ENCODE results near the gene NDE1. TPM values are rescaled to one million over a fixed set of nuclear protein-coding genes. Genes with fewer than 3 reads are reported as not detected.

NDE1 gene
- total RNA-seq, 1 experiment from 2014 or later: 60.7 TPM

GRCh38 chr16:15701975-15702970 is 52.2 kb downstream of the NDE1 start:
- intact Hi-C loops (cut with micrococcal nuclease; ENCODE audit: unreplicated experiment): no loop called here
- Mint-ChIP-seq H3K4me1 (ENCODE audit: low read depth, unreplicated experiment) (peaks cover 6% of the 10 kb centered on the region), H3K27me3 (ENCODE audit: insufficient read depth, unreplicated experiment) (no peaks in the 10 kb centered on the region), H3K27ac (ENCODE audit: unreplicated experiment) (no peak overlapping the region), H3K9me3 (ENCODE audit: unreplicated experiment) (no peaks in the 10 kb centered on the region), H3K36me3 (ENCODE audit: insufficient read depth, unreplicated experiment) (peaks cover 47% of the 10 kb centered on the region), H3K4me3 (ENCODE audit: unreplicated experiment) (no peak overlapping the region)
- Histone ChIP-seq H3K4me3 (ENCODE audit: low read depth, low read length) (no peak overlapping the region), H3K27me3 (replicated peaks; ENCODE audit: control insufficient read depth, insufficient read depth, low read length) (no peaks in the 10 kb centered on the region), H3K9me3 (no peaks in the 10 kb centered on the region), H3K36me3 (ENCODE audit: control insufficient read depth, insufficient read depth, low read length) (no peaks in the 10 kb centered on the region; the same call in 1 of the 2 replicates), H3K4me1 (no peaks in the 10 kb centered on the region)
- POLR2A ChIA-PET: no interaction called here
- no TSS peak for BruUV-seq (replicated peaks)
- DNase-seq: no peak
- CTCF ChIA-PET: interaction anchor here (0.6 kb wide), 1 partner anchor 1533 kb away, joined by 5 read pairs; no protein-coding TSS in a partner anchor
- TF ChIP-seq, protein P1, sequence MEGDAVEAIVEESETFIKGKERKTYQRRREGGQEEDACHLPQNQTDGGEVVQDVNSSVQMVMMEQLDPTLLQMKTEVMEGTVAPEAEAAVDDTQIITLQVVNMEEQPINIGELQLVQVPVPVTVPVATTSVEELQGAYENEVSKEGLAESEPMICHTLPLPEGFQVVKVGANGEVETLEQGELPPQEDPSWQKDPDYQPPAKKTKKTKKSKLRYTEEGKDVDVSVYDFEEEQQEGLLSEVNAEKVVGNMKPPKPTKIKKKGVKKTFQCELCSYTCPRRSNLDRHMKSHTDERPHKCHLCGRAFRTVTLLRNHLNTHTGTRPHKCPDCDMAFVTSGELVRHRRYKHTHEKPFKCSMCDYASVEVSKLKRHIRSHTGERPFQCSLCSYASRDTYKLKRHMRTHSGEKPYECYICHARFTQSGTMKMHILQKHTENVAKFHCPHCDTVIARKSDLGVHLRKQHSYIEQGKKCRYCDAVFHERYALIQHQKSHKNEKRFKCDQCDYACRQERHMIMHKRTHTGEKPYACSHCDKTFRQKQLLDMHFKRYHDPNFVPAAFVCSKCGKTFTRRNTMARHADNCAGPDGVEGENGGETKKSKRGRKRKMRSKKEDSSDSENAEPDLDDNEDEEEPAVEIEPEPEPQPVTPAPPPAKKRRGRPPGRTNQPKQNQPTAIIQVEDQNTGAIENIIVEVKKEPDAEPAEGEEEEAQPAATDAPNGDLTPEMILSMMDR (IDR thresholded peaks at IDR 0.05; ENCODE audit: insufficient read depth in 1 of 2, low read depth in 1 of 2, low read length in 1 of 2, severe bottlenecking in 1 of 2, unreplicated experiment in 1 of 2): no peak

GRCh38 chr16:15703029-15703736 is 53.1 kb downstream of the NDE1 start:
- ChIA-PET POLR2A (no interaction called here), CTCF (no interaction called here)
- no peaks in the 10 kb centered on the region for H3K27me3 Mint-ChIP-seq (ENCODE audit: insufficient read depth, unreplicated experiment)
- no peaks in the 10 kb centered on the region for H3K9me3 ChIP-seq
- intact Hi-C loops (cut with micrococcal nuclease; ENCODE audit: unreplicated experiment): no loop called here
- H3K9me3 Mint-ChIP-seq (ENCODE audit: unreplicated experiment): no peaks in the 10 kb centered on the region
- H3K27me3 ChIP-seq (replicated peaks; ENCODE audit: control insufficient read depth, insufficient read depth, low read length): no peaks in the 10 kb centered on the region
- no peak overlapping the region for H3K4me3 Mint-ChIP-seq (ENCODE audit: unreplicated experiment)
- TF ChIP-seq, protein P1 (IDR thresholded peaks at IDR 0.05; ENCODE audit: insufficient read depth in 1 of 2, low read depth in 1 of 2, low read length in 1 of 2, severe bottlenecking in 1 of 2, unreplicated experiment in 1 of 2): no peak
- no peak overlapping the region for H3K4me3 ChIP-seq (ENCODE audit: low read depth, low read length)
- no TSS peak for BruUV-seq (replicated peaks)
- no peaks in the 10 kb centered on the region; the same call in 1 of the 2 replicates for H3K36me3 ChIP-seq (ENCODE audit: control insufficient read depth, insufficient read depth, low read length)
- H3K36me3 Mint-ChIP-seq (ENCODE audit: insufficient read depth, unreplicated experiment): peaks cover 39% of the 10 kb centered on the region
- DNase-seq: no peak
- H3K4me1 Mint-ChIP-seq (ENCODE audit: low read depth, unreplicated experiment): peaks cover 6% of the 10 kb centered on the region
- H3K4me1 ChIP-seq: no peaks in the 10 kb centered on the region
- H3K27ac Mint-ChIP-seq (ENCODE audit: unreplicated experiment): peak overlapping the region; percentile 49

- Mint-ChIP-seq H3K4me3 (ENCODE audit: unreplicated experiment) (no peak overlapping the region), H3K27ac (ENCODE audit: unreplicated experiment) (no peak overlapping the region), H3K9me3 (ENCODE audit: unreplicated experiment) (no peaks in the 10 kb centered on the region), H3K27me3 (ENCODE audit: insufficient read depth, unreplicated experiment) (no peaks in the 10 kb centered on the region), H3K4me1 (ENCODE audit: low read depth, unreplicated experiment) (peaks cover 6% of the 10 kb centered on the region), H3K36me3 (ENCODE audit: insufficient read depth, unreplicated experiment) (peaks cover 29% of the 10 kb centered on the region)
- BruUV-seq (replicated peaks): no TSS peak
- H3K27me3 ChIP-seq (replicated peaks; ENCODE audit: control insufficient read depth, insufficient read depth, low read length): no peaks in the 10 kb centered on the region
- no peaks in the 10 kb centered on the region for H3K9me3 ChIP-seq
- H3K4me1 ChIP-seq: no peaks in the 10 kb centered on the region
- ChIA-PET CTCF (interaction anchor here (0.7 to 1.0 kb wide), 2 partner anchors 41 to 62 kb away, joined by 3 to 4 read pairs; no protein-coding TSS in a partner anchor), POLR2A (no interaction called here)
- no peaks in the 10 kb centered on the region; the same call in 1 of the 2 replicates for H3K36me3 ChIP-seq (ENCODE audit: control insufficient read depth, insufficient read depth, low read length)
- DNase-seq: peak; percentile 53 to 78
- intact Hi-C loops (cut with micrococcal nuclease; ENCODE audit: unreplicated experiment): no loop called here
- TF ChIP-seq, protein P1 (IDR thresholded peaks at IDR 0.05; ENCODE audit: insufficient read depth in 1 of 2, low read depth in 1 of 2, low read length in 1 of 2, severe bottlenecking in 1 of 2, unreplicated experiment in 1 of 2): peak; percentile 69 to 73
- no peak overlapping the region for H3K4me3 ChIP-seq (ENCODE audit: low read depth, low read length)
These were observed 54.5 kb downstream of the NDE1 start for GRCh38 chr16:15704545-15704987.

Measured in Caco-2 (cell line).